Kidney (tissue), 14 donors: ENCODE data around the gene MATN1. TPM values are rescaled to one million over a fixed set of nuclear protein-coding genes. Genes with fewer than 3 reads are reported as not detected.

Experiments
- DNase-seq, 5 donors: peaks; one replicate each; pipeline ENCODE4 v3.0.0-alpha.2; 2013 to 2020
- FAIRE-seq: peaks from 2 replicates; lab custom pipeline; 2012; peaks lifted over from hg19 to GRCh38; lab: Jason Lieb, UNC
- H3K27ac ChIP-seq, 2 donors: one replicate each; pipeline ENCODE4 v1.7.0; 2013; ENCODE audit warnings: low read depth in 2 of 2, low read length in 2 of 2, inconsistent platforms in 1 of 2
- H3K27me3 ChIP-seq: one replicate; pipeline ENCODE4 v1.7.1; 2013; ENCODE audit warnings: low read length, inconsistent platforms; ENCODE audit not compliant: control insufficient read depth, insufficient read depth
- H3K36me3 ChIP-seq, 3 donors: one replicate each; pipeline versions ENCODE4 v1.7.0 to v1.7.1; 2013; ENCODE audit warnings: low read length in 3 of 3, control low read depth in 1 of 3, inconsistent platforms in 1 of 3; ENCODE audit not compliant: insufficient read depth in 3 of 3, control insufficient read depth in 2 of 3
- H3K4me1 ChIP-seq, 3 donors: one replicate each; pipeline versions ENCODE4 v1.7.0 to v1.7.1; 2013; ENCODE audit warnings: low read length in 3 of 3, inconsistent platforms in 1 of 3, low read depth in 1 of 3; ENCODE audit not compliant: control insufficient read depth in 2 of 3, insufficient read depth in 2 of 3
- H3K4me3 ChIP-seq, 3 donors: one replicate each; pipeline versions ENCODE4 v1.7.0 to v1.8.1; 2013; ENCODE audit warnings: low read length in 3 of 3, control low read depth in 1 of 3, inconsistent platforms in 1 of 3
- H3K9ac ChIP-seq, 3 donors: one replicate each; pipeline versions ENCODE4 v1.7.0 to v1.7.1; 2013; ENCODE audit warnings: low read length in 3 of 3, control low read depth in 1 of 3, inconsistent platforms in 1 of 3
- H3K9me3 ChIP-seq, 3 donors: one replicate each; pipeline versions ENCODE4 v1.7.0 to v1.7.1; 2013; ENCODE audit warnings: low read length in 3 of 3, control low read depth in 1 of 3, inconsistent platforms in 1 of 3; ENCODE audit not compliant: control insufficient read depth in 2 of 3, insufficient read depth in 1 of 3
- intact Hi-C: fragments of 100-400 bp; cut with DNase I; formaldehyde crosslinking; loops from one replicate; pipeline ENCODE4 v1.11.1; 2022
- polyA plus RNA-seq: library from polyadenylated mRNA; stranded (reverse); fragments of 350-450 nt; fragmentation: Illumina TruSeq; extraction: RNeasy Lipid Tissue Mini Kit (QIAGEN cat#74804); gene quantifications from one replicate; pipeline ENCODE4 v1.2.3, GENCODE V29; 2014; ENCODE audit warnings: low read depth, low replicate concordance; ENCODE audit not compliant: insufficient read depth
- total RNA-seq: library from RNA; stranded (reverse); fragmentation: NEBNext Ultra II Directional; extraction: Animal tissue kit (Norgen Biotek cat#: 25700); gene quantifications from one replicate; pipeline ENCODE4 v1.2.1, GENCODE V29; 2021
- TF ChIP-seq, protein P1 (sequence below): IDR thresholded peaks from 3 replicates; pipeline ENCODE4 v1.5.1; 2012; ENCODE audit warnings: mild to moderate bottlenecking, moderate library complexity, borderline replicate concordance; ENCODE audit not compliant: insufficient read depth; ENCODE audit errors: extremely low read depth
- donor health status: control.
- donor health status: control.
- donor health status: control.
- donor health status: control.
- donor health status: control.
- donor health status: DM: yes; HTN: yes; CAD: no.
- donor health status: Normal renal cell carcinoma (clear cell type).

The MATN1 gene
- total and polyA plus RNA-seq, 2 donors from 2014 or later = 0.13 TPM; not detected in 1

DNA sequence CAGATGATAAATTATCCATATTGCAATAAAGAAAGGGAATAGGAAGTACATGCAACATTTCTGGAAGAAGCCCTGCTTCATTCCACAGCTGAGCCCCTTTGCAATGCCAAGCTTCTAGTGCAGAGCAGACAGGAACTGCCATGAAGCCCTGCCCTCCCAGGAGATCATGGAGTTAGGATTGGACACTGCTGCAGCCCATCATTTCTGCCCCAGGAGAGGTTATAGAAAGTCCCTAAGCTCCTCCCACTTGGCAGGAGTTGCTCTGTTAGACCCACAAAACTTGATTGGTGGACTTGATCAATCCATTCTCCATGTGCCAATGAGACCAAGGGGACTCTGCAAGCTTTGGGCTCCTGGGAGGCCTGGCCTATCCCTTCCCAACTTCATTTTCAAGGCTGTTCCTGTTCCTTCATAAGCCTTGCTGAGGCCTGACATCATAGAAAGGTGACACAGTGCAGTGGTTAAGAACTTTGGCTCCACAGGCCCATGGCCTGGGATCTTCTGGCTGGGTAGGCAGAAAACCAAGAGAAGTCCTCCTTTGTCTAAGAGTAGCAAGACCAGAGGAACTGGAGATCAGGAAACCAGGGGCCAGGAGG lies 35.5 kb upstream of the MATN1 start:
- Histone ChIP-seq H3K9me3 (no peaks in the 10 kb centered on the region), H3K36me3 (no peaks in the 10 kb centered on the region), H3K27me3 (no peaks in the 10 kb centered on the region), H3K9ac (no peak overlapping the region), H3K4me3 (no peak overlapping the region), H3K27ac (no peak overlapping the region), H3K4me1 (no peaks in the 10 kb centered on the region)
- DNase-seq (peak in 1 of 5 donors; percentile 36), FAIRE-seq (no peak)
- TF ChIP-seq, protein P1, sequence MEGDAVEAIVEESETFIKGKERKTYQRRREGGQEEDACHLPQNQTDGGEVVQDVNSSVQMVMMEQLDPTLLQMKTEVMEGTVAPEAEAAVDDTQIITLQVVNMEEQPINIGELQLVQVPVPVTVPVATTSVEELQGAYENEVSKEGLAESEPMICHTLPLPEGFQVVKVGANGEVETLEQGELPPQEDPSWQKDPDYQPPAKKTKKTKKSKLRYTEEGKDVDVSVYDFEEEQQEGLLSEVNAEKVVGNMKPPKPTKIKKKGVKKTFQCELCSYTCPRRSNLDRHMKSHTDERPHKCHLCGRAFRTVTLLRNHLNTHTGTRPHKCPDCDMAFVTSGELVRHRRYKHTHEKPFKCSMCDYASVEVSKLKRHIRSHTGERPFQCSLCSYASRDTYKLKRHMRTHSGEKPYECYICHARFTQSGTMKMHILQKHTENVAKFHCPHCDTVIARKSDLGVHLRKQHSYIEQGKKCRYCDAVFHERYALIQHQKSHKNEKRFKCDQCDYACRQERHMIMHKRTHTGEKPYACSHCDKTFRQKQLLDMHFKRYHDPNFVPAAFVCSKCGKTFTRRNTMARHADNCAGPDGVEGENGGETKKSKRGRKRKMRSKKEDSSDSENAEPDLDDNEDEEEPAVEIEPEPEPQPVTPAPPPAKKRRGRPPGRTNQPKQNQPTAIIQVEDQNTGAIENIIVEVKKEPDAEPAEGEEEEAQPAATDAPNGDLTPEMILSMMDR = no peak
- intact Hi-C loops = no loop called here

DNA sequence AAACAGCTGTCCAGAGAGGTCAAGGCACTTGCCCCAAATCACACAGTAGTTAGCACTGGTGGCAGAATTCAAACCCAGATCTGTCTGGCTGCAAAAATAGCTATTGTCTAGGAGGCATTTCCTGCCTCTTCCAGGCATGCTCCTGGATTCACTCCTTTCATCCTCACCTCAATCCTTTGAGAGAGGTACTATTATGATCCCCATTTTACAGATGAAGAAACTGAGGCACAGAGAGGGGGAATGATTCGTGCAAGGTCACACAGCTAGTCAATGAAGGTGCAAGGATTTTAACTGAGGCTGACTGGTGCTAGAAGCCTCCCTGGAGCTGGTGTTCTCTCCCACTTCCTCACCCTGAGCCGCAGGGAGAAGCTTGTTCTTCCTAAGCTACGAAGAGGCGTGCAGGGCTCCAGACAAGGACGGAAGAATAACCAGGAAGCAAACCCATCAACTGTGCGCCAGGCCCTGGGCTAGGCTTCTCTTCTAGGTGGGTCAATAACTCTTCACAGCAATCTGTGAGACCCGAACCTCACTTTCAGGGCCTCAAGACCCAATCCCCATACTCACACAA lies 34.8 kb upstream of the MATN1 start:
- no peak overlapping the region for H3K9ac ChIP-seq
- H3K9me3 ChIP-seq = no peaks in the 10 kb centered on the region
- TF ChIP-seq, protein P1 = no peak
- FAIRE-seq (no peak), DNase-seq (no peak)
- H3K27me3 ChIP-seq = no peaks in the 10 kb centered on the region
- no peak overlapping the region for H3K4me3 ChIP-seq
- H3K4me1 ChIP-seq = no peaks in the 10 kb centered on the region
- no peak overlapping the region for H3K27ac ChIP-seq
- H3K36me3 ChIP-seq = no peaks in the 10 kb centered on the region
- intact Hi-C loops = no loop called here

GRCh38 chr1:30757352-30758120 lies 34.2 kb upstream of the MATN1 start, which contains the start of gene LAPTM5:
Gene LAPTM5, minus strand, starts transcription at chr1:30757774. Its CDS starts 29 bp downstream, at chr1:30757745.
- peak within 1 kb of the TSS; percentile 3 to 55 (median 52) for H3K4me3 ChIP-seq
- peak in 1 of 5 donors; percentile 84 for DNase-seq

More at GRCh38 chr1:30757352-30758120, 34.2 kb upstream of the MATN1 start, which contains the start of gene LAPTM5:
- FAIRE-seq = no peak
- Histone ChIP-seq H3K27ac (peak within 1 kb of the TSS; percentile 32 to 57), H3K27me3 (no peaks in the 10 kb centered on the region), H3K4me1 (no peaks in the 10 kb centered on the region), H3K36me3 (no peaks in the 10 kb centered on the region), H3K9me3 (no peaks in the 10 kb centered on the region), H3K9ac (peak within 1 kb of the TSS in 2 of 3 donors; percentile 40 to 59)
- TF ChIP-seq, protein P1 = no peak
- intact Hi-C loops = no loop called here
